Ishikawa (cell line): ENCODE measurements around the gene CNN2.
A peak's percentile ranks its signal among the peaks of the same experiment; 100 is the strongest.

Experiments
- CEBPB ChIP-seq: IDR thresholded peaks from 2 replicates; pipeline ENCODE4 v1.6.1; 2012
- CREB1 ChIP-seq: IDR thresholded peaks from 2 replicates; pipeline ENCODE4 v1.6.1; 2012; ENCODE audit warnings: low read depth
- EGR1 ChIP-seq: IDR thresholded peaks from 2 replicates; pipeline ENCODE4 v1.6.1; 2012
- EP300 ChIP-seq: IDR thresholded peaks from 2 replicates; pipeline ENCODE4 v1.6.1; 2012; ENCODE audit warnings: borderline replicate concordance
- FOXM1 ChIP-seq: IDR thresholded peaks from 2 replicates; pipeline ENCODE4 v1.6.1; 2012; ENCODE audit warnings: low read depth, borderline replicate concordance
- NFIC ChIP-seq: IDR thresholded peaks from 2 replicates; pipeline ENCODE4 v1.6.1; 2012
- RAD21 ChIP-seq: IDR thresholded peaks from 2 replicates; pipeline ENCODE4 v1.6.1; 2012; ENCODE audit warnings: low read depth
- TAF1 ChIP-seq: IDR thresholded peaks from 2 replicates; pipeline ENCODE4 v1.6.1; 2012; ENCODE audit warnings: low read depth, mild to moderate bottlenecking
- TCF12 ChIP-seq: IDR thresholded peaks from 2 replicates; pipeline ENCODE4 v1.6.1; 2012; ENCODE audit warnings: low read depth
- TEAD4 ChIP-seq: IDR thresholded peaks from 2 replicates; pipeline ENCODE4 v1.6.1; 2012
- USF1 ChIP-seq: IDR thresholded peaks from 2 replicates; pipeline ENCODE4 v1.6.1; 2012
- YY1 ChIP-seq: IDR thresholded peaks from 2 replicates; pipeline ENCODE4 v1.6.1; 2012; ENCODE audit warnings: low read depth
- ZBTB7A ChIP-seq: IDR thresholded peaks from 2 replicates; pipeline ENCODE4 v1.6.1; 2012; ENCODE audit warnings: low read depth
- TF ChIP-seq, protein P1 (sequence below): IDR thresholded peaks from 2 replicates; pipeline ENCODE4 v1.6.1; 2012
- TF ChIP-seq, protein P2 (sequence below): IDR thresholded peaks from 2 replicates; pipeline ENCODE4 v1.6.1; 2012; ENCODE audit warnings: low read depth, mild to moderate bottlenecking

Gene CNN2

DNA sequence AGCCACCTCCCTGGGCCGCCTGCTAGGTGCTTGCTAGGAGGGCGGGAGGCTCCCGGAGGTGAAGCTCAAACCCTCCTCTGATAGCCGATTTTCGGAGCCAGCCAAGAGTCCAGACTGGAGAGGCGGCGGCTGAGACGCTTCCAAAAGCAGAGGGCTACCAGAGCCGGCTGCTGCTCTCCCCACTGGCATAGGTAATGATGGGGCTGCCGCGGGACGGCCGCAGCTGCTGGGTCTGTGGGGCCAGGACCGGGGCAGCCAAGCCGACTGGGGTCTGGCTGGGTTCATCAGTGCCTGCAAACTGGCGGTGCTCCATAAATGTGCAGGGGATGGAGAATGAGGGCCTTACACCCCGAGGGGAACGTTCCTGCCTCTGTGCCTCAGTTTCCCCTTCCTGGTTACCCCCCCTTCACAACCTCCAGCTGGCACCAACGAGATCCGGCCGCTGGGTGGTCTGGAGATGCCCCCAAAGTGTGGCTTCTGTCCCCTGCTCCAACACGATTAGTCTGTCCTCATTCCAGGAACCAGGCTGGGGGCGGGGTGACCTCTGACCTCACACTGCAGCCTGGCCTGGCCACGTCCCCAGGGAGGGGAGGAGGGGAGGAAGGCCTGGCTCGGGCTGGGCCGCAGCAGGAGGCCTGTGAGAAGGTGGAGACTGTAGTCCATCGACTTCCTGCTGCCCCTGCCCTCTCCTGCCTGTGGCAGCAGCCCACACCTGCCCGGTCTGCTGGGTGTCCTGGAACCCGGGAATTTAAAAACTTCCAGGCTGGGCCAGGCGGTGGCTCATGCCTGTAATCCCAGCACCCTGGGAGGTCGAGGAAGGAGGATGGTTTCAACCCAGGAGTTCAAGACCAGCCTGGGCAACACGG is 46.0 kb upstream of the CNN2 start:
- no peak for TF ChIP-seq RAD21
- no peak for TF ChIP-seq NFIC
- TF ChIP-seq, protein P1, sequence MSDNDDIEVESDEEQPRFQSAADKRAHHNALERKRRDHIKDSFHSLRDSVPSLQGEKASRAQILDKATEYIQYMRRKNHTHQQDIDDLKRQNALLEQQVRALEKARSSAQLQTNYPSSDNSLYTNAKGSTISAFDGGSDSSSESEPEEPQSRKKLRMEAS = no peak; the same call in 1 of the 2 replicates
- TF ChIP-seq, protein P2, sequence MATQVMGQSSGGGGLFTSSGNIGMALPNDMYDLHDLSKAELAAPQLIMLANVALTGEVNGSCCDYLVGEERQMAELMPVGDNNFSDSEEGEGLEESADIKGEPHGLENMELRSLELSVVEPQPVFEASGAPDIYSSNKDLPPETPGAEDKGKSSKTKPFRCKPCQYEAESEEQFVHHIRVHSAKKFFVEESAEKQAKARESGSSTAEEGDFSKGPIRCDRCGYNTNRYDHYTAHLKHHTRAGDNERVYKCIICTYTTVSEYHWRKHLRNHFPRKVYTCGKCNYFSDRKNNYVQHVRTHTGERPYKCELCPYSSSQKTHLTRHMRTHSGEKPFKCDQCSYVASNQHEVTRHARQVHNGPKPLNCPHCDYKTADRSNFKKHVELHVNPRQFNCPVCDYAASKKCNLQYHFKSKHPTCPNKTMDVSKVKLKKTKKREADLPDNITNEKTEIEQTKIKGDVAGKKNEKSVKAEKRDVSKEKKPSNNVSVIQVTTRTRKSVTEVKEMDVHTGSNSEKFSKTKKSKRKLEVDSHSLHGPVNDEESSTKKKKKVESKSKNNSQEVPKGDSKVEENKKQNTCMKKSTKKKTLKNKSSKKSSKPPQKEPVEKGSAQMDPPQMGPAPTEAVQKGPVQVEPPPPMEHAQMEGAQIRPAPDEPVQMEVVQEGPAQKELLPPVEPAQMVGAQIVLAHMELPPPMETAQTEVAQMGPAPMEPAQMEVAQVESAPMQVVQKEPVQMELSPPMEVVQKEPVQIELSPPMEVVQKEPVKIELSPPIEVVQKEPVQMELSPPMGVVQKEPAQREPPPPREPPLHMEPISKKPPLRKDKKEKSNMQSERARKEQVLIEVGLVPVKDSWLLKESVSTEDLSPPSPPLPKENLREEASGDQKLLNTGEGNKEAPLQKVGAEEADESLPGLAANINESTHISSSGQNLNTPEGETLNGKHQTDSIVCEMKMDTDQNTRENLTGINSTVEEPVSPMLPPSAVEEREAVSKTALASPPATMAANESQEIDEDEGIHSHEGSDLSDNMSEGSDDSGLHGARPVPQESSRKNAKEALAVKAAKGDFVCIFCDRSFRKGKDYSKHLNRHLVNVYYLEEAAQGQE = no peak
- TF ChIP-seq FOXM1 = no peak
- no peak for TF ChIP-seq EGR1
- no peak for TF ChIP-seq TAF1
- 0 out of 2 replicates have a peak, but pooled peaks have one; percentile 55 for TF ChIP-seq ZBTB7A

GRCh38 chr19:982567-983170 is 43.7 kb upstream of the CNN2 start:
- TF ChIP-seq NFIC (peak; percentile 37; the same call in 1 of the 2 replicates), YY1 (0 out of 2 replicates have a peak, but pooled peaks have one; percentile 13), RAD21 (peak; percentile 88), ZBTB7A (peak; percentile 89)
- TF ChIP-seq, protein P1 = no peak

GRCh38 chr19:984165-984967 is 42.0 kb upstream of the CNN2 start, which contains the start of gene WDR18:
WDR18 (plus strand) TSS chr19:984345; CDS start chr19:984354, 9 bp downstream.
- TF ChIP-seq CREB1 = peak; percentile 93
- 0 out of 2 replicates have a peak, but pooled peaks have one; percentile 41 for TF ChIP-seq EGR1
- TF ChIP-seq CEBPB = no peak
- TF ChIP-seq RAD21 = no peak
- peak; percentile 77 for TF ChIP-seq TAF1
- TF ChIP-seq TEAD4 = 0 out of 2 replicates have a peak, but pooled peaks have one; percentile 20
- TF ChIP-seq, protein P1 = peak; percentile 93
- TF ChIP-seq TCF12 = peak; percentile 53; the same call in 1 of the 2 replicates
- TF ChIP-seq FOXM1 = no peak
- TF ChIP-seq USF1 = peak; percentile 72
- TF ChIP-seq, protein P2 = no peak
- TF ChIP-seq ZBTB7A = peak; percentile 41; the same call in 1 of the 2 replicates
- 0 out of 2 replicates have a peak, but pooled peaks have one; percentile 22 for TF ChIP-seq NFIC
- TF ChIP-seq EP300 = no peak
- TF ChIP-seq YY1 = peak; percentile 99

GRCh38 chr19:986083-986482 is 40.3 kb upstream of the CNN2 start:
- no peak for TF ChIP-seq FOXM1
- TF ChIP-seq EGR1 = no peak
- TF ChIP-seq ZBTB7A = no peak
- no peak for TF ChIP-seq CEBPB
- no peak for TF ChIP-seq EP300
- TF ChIP-seq USF1 = no peak
- no peak for TF ChIP-seq TAF1
- no peak for TF ChIP-seq TCF12
- TF ChIP-seq RAD21 = no peak
- no peak for TF ChIP-seq NFIC
- TF ChIP-seq TEAD4 = no peak
- TF ChIP-seq, protein P2 = no peak
